Measurements from ENCODE around the gene CPNE7. TPM values are rescaled to one million over a fixed set of nuclear protein-coding genes. Genes with fewer than 3 reads are reported as not detected.

The CPNE7 gene
- total and polyA plus RNA-seq, 8 donors: 0.92 to 6.2 (median 1.8) TPM; not detected in 1

GRCh38 chr16:89553733-89554132, 21.8 kb upstream of the CPNE7 start:
- Histone ChIP-seq H3K4me3 (no peak overlapping the region), H3K9me3 (no peaks in the 10 kb centered on the region), H3K4me1 (peaks cover 0 to 14% (median 3%) of the 10 kb centered on the region in 4 donors), H3K36me3 (peaks cover 43 to 88% (median 88%) of the 10 kb centered on the region in 4 donors), H3K27ac (no peak overlapping the region), H3K27me3 (no peaks in the 10 kb centered on the region)
- WGBS, 5 donors: 80 to 93% (median 91%) methylated on average over 2 to 18 of the region's 18 CpGs
- no peak for DNase-seq
- intact Hi-C loops (cut with DNase I; ENCODE audit: low total_unique reads): no loop called here
- TF ChIP-seq POLR2A (IDR thresholded peaks at IDR 0.05) (no peak), EP300 (IDR thresholded peaks at IDR 0.05) (no peak), CTCF (IDR thresholded peaks at IDR 0.05) (no peak), POLR2AphosphoS5 (IDR thresholded peaks at IDR 0.05) (no peak)

GRCh38 chr16:89554343-89554742, 21.2 kb upstream of the CPNE7 start:
- H3K4me3 ChIP-seq: no peak overlapping the region
- TF ChIP-seq POLR2A (IDR thresholded peaks at IDR 0.05) (no peak), POLR2AphosphoS5 (IDR thresholded peaks at IDR 0.05) (no peak), CTCF (IDR thresholded peaks at IDR 0.05) (no peak), EP300 (IDR thresholded peaks at IDR 0.05) (no peak)
- peaks cover 37 to 82% (median 81%) of the 10 kb centered on the region in 4 donors for H3K36me3 ChIP-seq
- H3K27me3 ChIP-seq: no peaks in the 10 kb centered on the region
- 88 to 97% (median 94%) methylated on average over 11 to 12 of the region's 12 CpGs for WGBS, 5 donors
- no peak overlapping the region for H3K27ac ChIP-seq
- H3K4me1 ChIP-seq: peaks cover 2 to 20% (median 7%) of the 10 kb centered on the region in 4 donors
- H3K9me3 ChIP-seq: no peaks in the 10 kb centered on the region
- intact Hi-C loops (cut with DNase I; ENCODE audit: low total_unique reads): no loop called here
- no peak for DNase-seq

GRCh38 chr16:89555265-89555664, 20.3 kb upstream of the CPNE7 start:
- H3K4me3 ChIP-seq: no peak overlapping the region
- TF ChIP-seq POLR2A (IDR thresholded peaks at IDR 0.05) (no peak), EP300 (IDR thresholded peaks at IDR 0.05) (no peak), CTCF (IDR thresholded peaks at IDR 0.05) (no peak), POLR2AphosphoS5 (IDR thresholded peaks at IDR 0.05) (no peak)
- DNase-seq: no peak
- intact Hi-C loops (cut with DNase I; ENCODE audit: low total_unique reads): no loop called here
- no peaks in the 10 kb centered on the region for H3K9me3 ChIP-seq
- WGBS, 5 donors: 92 to 97% (median 96%) methylated on average over 14 to 16 of the region's 16 CpGs
- H3K27ac ChIP-seq: no peak overlapping the region
- peaks cover 8 to 26% (median 14%) of the 10 kb centered on the region in 4 donors for H3K4me1 ChIP-seq
- peaks cover 37 to 73% (median 72%) of the 10 kb centered on the region in 4 donors for H3K36me3 ChIP-seq
- H3K27me3 ChIP-seq: no peaks in the 10 kb centered on the region

GRCh38 chr16:89555780-89556179, 19.8 kb upstream of the CPNE7 start:
- no peak overlapping the region for H3K4me3 ChIP-seq
- no peaks in the 10 kb centered on the region for H3K27me3 ChIP-seq
- intact Hi-C loops (cut with DNase I; ENCODE audit: low total_unique reads): no loop called here
- no peak for DNase-seq
- TF ChIP-seq POLR2A (IDR thresholded peaks at IDR 0.05) (no peak), CTCF (IDR thresholded peaks at IDR 0.05) (no peak), POLR2AphosphoS5 (IDR thresholded peaks at IDR 0.05) (no peak), EP300 (IDR thresholded peaks at IDR 0.05) (no peak)
- H3K27ac ChIP-seq: no peak overlapping the region
- WGBS, 5 donors: 88 to 95% (median 91%) methylated on average over 11 to 13 of the region's 13 CpGs
- peaks cover 36 to 68% (median 67%) of the 10 kb centered on the region in 4 donors for H3K36me3 ChIP-seq
- H3K9me3 ChIP-seq: no peaks in the 10 kb centered on the region
- peaks cover 11 to 26% (median 14%) of the 10 kb centered on the region in 4 donors for H3K4me1 ChIP-seq
